SK-N-SH (cell line): Measurements from ENCODE around the gene SP4. TPM values are rescaled to one million over a fixed set of nuclear protein-coding genes. Genes with fewer than 3 reads are reported as not detected.

Experiments
- CTCF ChIA-PET: fragments of 300-600, 350-600 bp; formaldehyde crosslinking; extraction: SDS; loops from one replicate; lab custom pipeline; 2021; lab: Yijun Ruan, JAX
- POLR2A ChIA-PET: fragments of 350-600 bp; sonication (Branson Sonifier 250); formaldehyde crosslinking; extraction: SDS; loops from one replicate; lab custom pipeline; 2020; ENCODE audit warnings: antibody characterized with exemption, inconsistent platforms; lab: Yijun Ruan, JAX
- DNase-seq: peaks from one replicate; pipeline ENCODE4 v3.0.0; 2012
- H2AFZ ChIP-seq: fragments of 200-600 bp; sonication (generic); 2 replicates; pipeline ENCODE4 v1.8.1; 2016; ENCODE audit warnings: antibody characterized with exemption, mild to moderate bottlenecking, low read depth
- H3F3A ChIP-seq: fragments of 200-600 bp; sonication (generic); replicated peaks from 2 replicates; pipeline ENCODE3; 2016; ENCODE audit warnings: antibody characterized with exemption, mild to moderate bottlenecking; ENCODE audit not compliant: insufficient read depth
- H3K27ac ChIP-seq, 2 experiments: fragments of 200-500 bp in 1 of 2; fragments of 200-600 bp in 1 of 2; sonication (Bioruptor generic) in 1 of 2; sonication (generic), shearing (Covaris generic) in 1 of 2; 2 replicates each; pipeline versions ENCODE4 v1.5.1 to v1.6.1; 2014 to 2016; ENCODE audit warnings: low read depth in 2 of 2, inconsistent platforms in 1 of 2, low read length in 1 of 2, mild to moderate bottlenecking in 1 of 2, mixed read lengths in 1 of 2
- H3K27me3 ChIP-seq: fragments of 200-600 bp; sonication (generic), shearing (Covaris generic); 2 replicates; pipeline ENCODE4 v1.6.1; 2016; ENCODE audit warnings: mixed run types; ENCODE audit not compliant: insufficient read depth
- H3K36me3 ChIP-seq, 2 experiments: fragments of 200-500 bp in 1 of 2; fragments of 200-600 bp in 1 of 2; sonication (Bioruptor generic) in 1 of 2; sonication (generic) in 1 of 2; replicated peaks in 1 of 2; 2 replicates each; pipeline versions ENCODE3 to v1.5.1; 2014 to 2016; ENCODE audit warnings: low read length in 1 of 2, mild to moderate bottlenecking in 1 of 2; ENCODE audit not compliant: insufficient read depth in 2 of 2, control insufficient read depth in 1 of 2
- H3K4me1 ChIP-seq, 2 experiments: fragments of 200-500 bp in 1 of 2; fragments of 200-600 bp in 1 of 2; sonication (Bioruptor generic) in 1 of 2; sonication (generic), shearing (Covaris generic) in 1 of 2; 2 replicates each; pipeline versions ENCODE4 v1.5.1 to v1.6.1; 2014 to 2016; ENCODE audit warnings: low read depth in 1 of 2, low read length in 1 of 2, mixed run types in 1 of 2; ENCODE audit not compliant: insufficient read depth in 2 of 2, control insufficient read depth in 1 of 2
- H3K4me2 ChIP-seq: fragments of 200-600 bp; sonication (generic), shearing (Covaris generic); 2 replicates; pipeline ENCODE4 v1.6.1; 2017; ENCODE audit warnings: mixed run types
- H3K4me3 ChIP-seq, 2 experiments: fragments of 200-500 bp in 1 of 2; fragments of 200-600 bp in 1 of 2; sonication (Bioruptor generic) in 1 of 2; sonication (generic), shearing (Covaris generic) in 1 of 2; 2 replicates each; pipeline versions ENCODE4 v1.5.1 to v1.8.1; 2014 to 2016; ENCODE audit warnings: low read depth in 2 of 2, inconsistent platforms in 1 of 2, low read length in 1 of 2, mild to moderate bottlenecking in 1 of 2, mixed read lengths in 1 of 2, moderate library complexity in 1 of 2
- H3K79me2 ChIP-seq: fragments of 200-600 bp; sonication (generic); 2 replicates; pipeline ENCODE4 v1.8.1; 2017; ENCODE audit warnings: mild to moderate bottlenecking; ENCODE audit not compliant: insufficient read depth
- H3K9ac ChIP-seq: fragments of 200-600 bp; sonication (generic); 2 replicates; pipeline ENCODE4 v1.6.1; 2017; ENCODE audit warnings: mixed run types
- H3K9me2 ChIP-seq: fragments of 200-600 bp; sonication (generic); 2 replicates; pipeline ENCODE4 v1.6.1; 2017; ENCODE audit warnings: mixed run types
- H3K9me3 ChIP-seq: fragments of 200-600 bp; sonication (generic); 2 replicates; pipeline ENCODE4 v1.6.1; 2017; ENCODE audit warnings: mixed run types, mild to moderate bottlenecking, moderate library complexity
- H4K20me1 ChIP-seq: fragments of 200-600 bp; sonication (generic); 2 replicates; pipeline ENCODE4 v1.6.1; 2017; ENCODE audit warnings: mild to moderate bottlenecking, mixed run types; ENCODE audit not compliant: insufficient read depth
- CTCF ChIP-seq: fragments of 200-600 bp; sonication (generic); IDR thresholded peaks from 2 replicates; pipeline ENCODE4 v1.6.1; 2017; ENCODE audit warnings: antibody characterized with exemption, mild to moderate bottlenecking, moderate library complexity
- EP300 ChIP-seq, 2 experiments: IDR thresholded peaks; 2 replicates each; pipeline versions ENCODE4 v1.4.0 to v1.6.1; 2012; ENCODE audit warnings: borderline replicate concordance in 1 of 2, low read depth in 1 of 2, low read length in 1 of 2
- FOXJ3 ChIP-seq: sonication (generic); formaldehyde crosslinking; IDR thresholded peaks from 2 replicates; pipeline ENCODE4 v1.5.1; 2020; ENCODE audit warnings: mild to moderate bottlenecking, missing genetic modification reagents
- FOXM1 ChIP-seq: IDR thresholded peaks from 2 replicates; pipeline ENCODE4 v1.4.0; 2012; ENCODE audit warnings: low read depth, mild to moderate bottlenecking
- GATA2 ChIP-seq: sonication (generic); formaldehyde crosslinking; IDR thresholded peaks from 2 replicates; pipeline ENCODE4 v1.5.0; 2020; ENCODE audit warnings: mild to moderate bottlenecking, missing genetic modification reagents
- MAX ChIP-seq: IDR thresholded peaks from 2 replicates; pipeline ENCODE4 v1.4.0; 2012; ENCODE audit warnings: low read depth
- PBX3 ChIP-seq: IDR thresholded peaks from 2 replicates; pipeline ENCODE4; 2012
- RAD21 ChIP-seq: IDR thresholded peaks from 2 replicates; pipeline ENCODE4 v1.6.1; 2012; ENCODE audit warnings: mild to moderate bottlenecking, low read length
- RXRA ChIP-seq: IDR thresholded peaks from 2 replicates; pipeline ENCODE4 v1.4.0; 2012; ENCODE audit warnings: low read depth, mild to moderate bottlenecking, borderline replicate concordance
- YY1 ChIP-seq: IDR thresholded peaks from 2 replicates; pipeline ENCODE4 v1.4.0; 2012; ENCODE audit warnings: low read depth, mild to moderate bottlenecking
- ZBTB33 ChIP-seq: IDR thresholded peaks from 2 replicates; pipeline ENCODE4 v1.4.0; 2012; ENCODE audit warnings: low read depth, borderline replicate concordance
- WGBS: methylation state at CpG from one replicate; pipeline ENCODE4 v1.1.6; 2017; ENCODE audit warnings: low lambda C conversion rate; 5-methylcytosine and 5-hydroxymethylcytosine counted together
- polyA plus RNA-seq, 3 experiments: library from polyadenylated mRNA; depleted of rRNA; stranded (reverse); fragments of >200 nt; gene quantifications; 2 replicates each; pipeline ENCODE4 v1.2.3, GENCODE V29; 2012

Gene SP4
- polyA plus RNA-seq, 1 of the 3 experiments (the other 2 are of a cell fraction) = 1.1 TPM

- peaks cover 0 to 3% of the 10 kb centered on the region in 2 experiments for H3K36me3 ChIP-seq
Observed at GRCh38 chr7:21463524-21463923, 35.6 kb downstream of the SP4 start.

More at GRCh38 chr7:21463524-21463923, 35.6 kb downstream of the SP4 start:
- H3K9me2 ChIP-seq = no peaks in the 10 kb centered on the region
- H3K9ac ChIP-seq = no peak overlapping the region
- no peak overlapping the region for H3K27ac ChIP-seq
- DNase-seq = no peak
- 87% methylated on average over 4 of the region's 4 CpGs for WGBS
- H3K4me2 ChIP-seq = no peak overlapping the region
- H3K27me3 ChIP-seq = no peaks in the 10 kb centered on the region
- no peak for TF ChIP-seq CTCF
- no peak for TF ChIP-seq ZBTB33
- TF ChIP-seq FOXM1 = no peak
- TF ChIP-seq MAX = no peak
- TF ChIP-seq EP300 (IDR thresholded peaks at IDR 0.05; ENCODE audit: borderline replicate concordance in 1 of 2, low read depth in 1 of 2, low read length in 1 of 2) = no peak
- TF ChIP-seq RXRA = no peak
- TF ChIP-seq FOXJ3 (CRISPR knock-in tag) = no peak
- no peak for TF ChIP-seq RAD21
- no peak for TF ChIP-seq PBX3
- no peak for TF ChIP-seq GATA2
- no peak for TF ChIP-seq YY1
- ChIA-PET POLR2A (no interaction called here), CTCF (no interaction called here)
- H3K9me3 ChIP-seq = no peaks in the 10 kb centered on the region
- H3K79me2 ChIP-seq = no peaks in the 10 kb centered on the region
- no peak overlapping the region for H3K4me3 ChIP-seq
- no peak overlapping the region for H2AFZ ChIP-seq
- no peaks in the 10 kb centered on the region for H4K20me1 ChIP-seq
- H3F3A ChIP-seq = no peaks in the 10 kb centered on the region
- H3K4me1 ChIP-seq = no peaks in the 10 kb centered on the region
